Fibroblast of lung (primary cell): ENCODE results near the gene SMARCA4. TPM values are rescaled to one million over a fixed set of nuclear protein-coding genes. Genes with fewer than 3 reads are reported as not detected.
A peak's percentile ranks its signal among the peaks of the same experiment; 100 is the strongest.

Experiments used
- DNase-seq, 2 donors: peaks; one replicate each; pipeline versions ENCODE4 v3.0.0 to v3.0.0-alpha.2; 2010; ENCODE audit warnings: low read depth in 2 of 2
- H2AFZ ChIP-seq: 2 replicates; pipeline ENCODE4 v1.5.1; 2012; ENCODE audit warnings: low read length, control low read depth, inconsistent platforms
- H3K27ac ChIP-seq: 2 replicates; pipeline ENCODE4 v1.5.1; 2011; ENCODE audit warnings: low read length, control low read depth; ENCODE audit not compliant: insufficient read depth
- H3K27me3 ChIP-seq: 2 replicates; pipeline ENCODE4 v1.5.1; 2011; ENCODE audit warnings: mild to moderate bottlenecking, low read length; ENCODE audit not compliant: control insufficient read depth, insufficient read depth
- H3K36me3 ChIP-seq: 2 replicates; pipeline ENCODE4 v1.5.1; 2011; ENCODE audit warnings: low read length; ENCODE audit not compliant: control insufficient read depth, insufficient read depth
- H3K4me1 ChIP-seq: 2 replicates; pipeline ENCODE4 v1.5.1; 2011; ENCODE audit warnings: low read length; ENCODE audit not compliant: control insufficient read depth, insufficient read depth; ENCODE audit errors: extremely low read depth
- H3K4me2 ChIP-seq: 2 replicates; pipeline ENCODE4 v1.5.1; 2011; ENCODE audit warnings: low read length, control low read depth; ENCODE audit not compliant: insufficient read depth; ENCODE audit errors: extremely low read depth
- H3K4me3 ChIP-seq, 4 experiments: fragments of 200-600 bp in 1 of 4; sonication (generic) in 1 of 4; replicated peaks in 1 of 4; 2 replicates each; pipeline ENCODE4 v1.5.1; 2011 to 2016; ENCODE audit warnings: low read length in 4 of 4, low read depth in 3 of 4, mild to moderate bottlenecking in 3 of 4, control low read depth in 2 of 4, inconsistent platforms in 1 of 4, mixed read lengths in 1 of 4; ENCODE audit not compliant: insufficient read depth in 1 of 4; ENCODE audit errors: control extremely low read depth in 1 of 4
- H3K79me2 ChIP-seq: 2 replicates; pipeline ENCODE4 v1.5.1; 2012; ENCODE audit warnings: mild to moderate bottlenecking, low read length, inconsistent platforms; ENCODE audit not compliant: control insufficient read depth, insufficient read depth
- H3K9ac ChIP-seq: 2 replicates; pipeline ENCODE4 v1.5.1; 2011; ENCODE audit warnings: mild to moderate bottlenecking, low read length, control low read depth; ENCODE audit not compliant: insufficient read depth
- H3K9me3 ChIP-seq: 2 replicates; pipeline ENCODE4 v1.5.1; 2012; ENCODE audit warnings: low read depth, low read length; ENCODE audit not compliant: control insufficient read depth, insufficient read depth
- H4K20me1 ChIP-seq: 2 replicates; pipeline ENCODE4 v1.5.1; 2011; ENCODE audit warnings: low read length; ENCODE audit not compliant: control insufficient read depth, insufficient read depth; ENCODE audit errors: extremely low read depth
- CTCF ChIP-seq, 2 donors: IDR thresholded peaks in 1 of 2; conservative IDR thresholded peaks in 1 of 2; 1 replicate in 1 of 2; 2 replicates in 1 of 2; pipeline ENCODE4 v1.5.1; 2011 to 2012; ENCODE audit warnings: low read length in 2 of 2, control low read depth in 1 of 2, inconsistent platforms in 1 of 2, low read depth in 1 of 2, mild to moderate bottlenecking in 1 of 2
- EZH2 ChIP-seq: IDR thresholded peaks from 2 replicates; pipeline ENCODE4 v1.5.1; 2012; ENCODE audit warnings: low read length, control low read depth, mild to moderate bottlenecking; ENCODE audit errors: missing control alignments
- polyA plus RNA-seq, 2 donors: library from polyadenylated mRNA; depleted of rRNA in 1 of 2; stranded (reverse) in 1 of 2; unstranded in 1 of 2; fragments of >200 nt; gene quantifications; 2 replicates each; pipeline ENCODE4 v1.2.1, GENCODE V29; 2011 to 2012; ENCODE audit warnings: missing spikeins in 1 of 2
- total RNA-seq: library from RNA; depleted of rRNA; stranded (reverse); fragments of >200 nt; gene quantifications from 2 replicates; pipeline ENCODE4 v1.2.1, GENCODE V29; 2014

SMARCA4 gene
- total and polyA plus RNA-seq, 2 donors (not counting 1 experiment from before 2014, with no cell fraction given), result 28.1 to 61.1 TPM

GRCh38 chr19:10913716-10914340 lies 47.0 kb upstream of the SMARCA4 start:
- Histone ChIP-seq H3K4me1 (peaks cover 13% of the 10 kb centered on the region), H3K27me3 (no peaks in the 10 kb centered on the region), H4K20me1 (no peaks in the 10 kb centered on the region), H2AFZ (no peak overlapping the region), H3K27ac (no peak overlapping the region), H3K9me3 (no peaks in the 10 kb centered on the region), H3K9ac (no peak overlapping the region), H3K4me3 (no peak overlapping the region), H3K79me2 (no peaks in the 10 kb centered on the region), H3K36me3 (peaks cover 18% of the 10 kb centered on the region), H3K4me2 (no peak overlapping the region)
- TF ChIP-seq CTCF (conservative IDR thresholded peaks at IDR 0.05 in 1 of 2, IDR thresholded peaks at IDR 0.05 in 1 of 2; ENCODE audit: low read depth in 1 of 2, low read length in 2 of 2) (no peak), EZH2 (no peak)
- DNase-seq, result no peak

DNA sequence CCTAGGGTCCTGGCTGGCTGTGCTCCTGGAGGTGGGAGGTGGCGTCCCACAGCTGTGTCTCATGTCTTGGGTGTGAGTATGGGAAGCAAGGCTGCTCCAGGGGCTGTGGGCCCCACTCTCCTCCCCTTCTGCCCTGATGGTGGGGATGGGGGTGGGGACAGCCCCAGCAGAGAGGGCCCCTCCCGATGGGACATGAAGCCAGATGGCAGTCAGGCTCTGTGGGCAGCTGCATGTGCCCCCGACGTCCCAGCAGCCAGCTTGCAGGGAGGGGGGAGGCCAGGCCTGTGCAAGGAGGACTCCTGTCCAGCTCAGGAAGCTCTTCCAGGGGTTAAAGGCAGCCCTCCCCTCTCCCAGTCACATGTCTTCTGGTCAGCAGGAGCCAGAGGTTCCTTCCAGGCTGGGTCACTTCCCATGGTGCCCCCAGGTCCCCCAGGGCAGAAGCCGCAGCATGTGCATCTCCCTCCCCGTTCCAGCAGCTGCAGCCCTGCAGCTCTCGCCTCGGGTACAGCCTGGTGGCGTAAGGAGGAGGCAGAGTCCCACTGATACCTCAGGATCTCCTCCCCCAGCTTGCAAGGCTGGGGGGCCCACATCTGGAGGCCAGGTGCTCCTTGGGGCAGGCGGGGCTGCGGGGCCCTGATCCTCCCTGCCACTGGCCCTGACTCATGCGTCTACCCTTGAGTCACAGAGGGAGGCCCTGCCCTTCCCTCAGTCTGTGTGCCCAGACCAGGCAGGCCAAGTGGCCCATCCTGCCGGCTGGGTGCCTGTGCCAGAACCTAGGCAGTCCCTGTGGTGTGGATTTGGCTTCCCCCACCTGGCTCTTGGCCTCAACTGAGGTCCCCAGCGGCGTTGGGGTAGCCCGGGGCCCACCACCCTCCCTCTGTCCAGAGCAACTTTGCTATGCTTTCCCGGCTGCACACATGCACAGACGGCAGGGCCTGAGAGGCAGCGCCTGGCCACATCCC lies 45.4 kb upstream of the SMARCA4 start:
- Histone ChIP-seq H3K9me3 (no peaks in the 10 kb centered on the region), H3K36me3 (peaks cover 17% of the 10 kb centered on the region), H2AFZ (no peak overlapping the region), H3K4me3 (no peak overlapping the region), H3K9ac (peak overlapping the region; percentile 13), H3K27ac (peak overlapping the region; percentile 39), H4K20me1 (no peaks in the 10 kb centered on the region), H3K27me3 (no peaks in the 10 kb centered on the region), H3K4me2 (peak overlapping the region; percentile 72), H3K79me2 (no peaks in the 10 kb centered on the region), H3K4me1 (peaks cover 13% of the 10 kb centered on the region)
- DNase-seq, result peak; percentile 81 to 89
- TF ChIP-seq CTCF (conservative IDR thresholded peaks at IDR 0.05 in 1 of 2, IDR thresholded peaks at IDR 0.05 in 1 of 2; ENCODE audit: low read depth in 1 of 2, low read length in 2 of 2) (peak; percentile 25 to 30), EZH2 (no peak)

- H3K27me3 ChIP-seq, result no peaks in the 10 kb centered on the region
- no peak for DNase-seq
- no peak overlapping the region for H3K9ac ChIP-seq
- no peaks in the 10 kb centered on the region for H3K79me2 ChIP-seq
- no peak overlapping the region for H3K4me3 ChIP-seq
- peaks cover 22% of the 10 kb centered on the region for H3K36me3 ChIP-seq
- peaks cover 13% of the 10 kb centered on the region for H3K4me1 ChIP-seq
- H3K27ac ChIP-seq, result no peak overlapping the region
- H2AFZ ChIP-seq, result no peak overlapping the region
- no peak overlapping the region for H3K4me2 ChIP-seq
- TF ChIP-seq EZH2 (no peak), CTCF (conservative IDR thresholded peaks at IDR 0.05 in 1 of 2, IDR thresholded peaks at IDR 0.05 in 1 of 2; ENCODE audit: low read depth in 1 of 2, low read length in 2 of 2) (no peak)
- no peaks in the 10 kb centered on the region for H4K20me1 ChIP-seq
- H3K9me3 ChIP-seq, result no peaks in the 10 kb centered on the region
These were observed 44.2 kb upstream of the SMARCA4 start for GRCh38 chr19:10916602-10917001.
